GM23248 (cell line): ENCODE data around the gene ANGPTL5. TPM values are rescaled to one million over a fixed set of nuclear protein-coding genes. Genes with fewer than 3 reads are reported as not detected.

Source experiments
- DNase-seq: peaks from one replicate; pipeline ENCODE4 v3.0.0-alpha.2; 2015
- H2AFZ ChIP-seq: fragments of 200-600 bp; sonication (generic); 2 replicates; pipeline ENCODE4 v1.6.1; 2016; ENCODE audit warnings: antibody characterized with exemption
- H3F3A ChIP-seq: fragments of 200-600 bp; sonication (generic); 2 replicates; pipeline ENCODE4 v1.6.1; 2016; ENCODE audit warnings: mild to moderate bottlenecking, antibody characterized with exemption, mixed run types; ENCODE audit not compliant: insufficient read depth
- H3K27ac ChIP-seq: fragments of 200-600 bp; sonication (generic); 2 replicates; pipeline ENCODE4 v1.5.1; 2016; ENCODE audit warnings: mild to moderate bottlenecking
- H3K27me3 ChIP-seq: fragments of 200-600 bp; sonication (generic); replicated peaks from 2 replicates; pipeline ENCODE4 v1.6.1; 2016; ENCODE audit warnings: mild to moderate bottlenecking; ENCODE audit not compliant: insufficient read depth
- H3K36me3 ChIP-seq: fragments of 200-600 bp; sonication (generic); 2 replicates; pipeline ENCODE4 v1.6.1; 2016; ENCODE audit warnings: low read depth, mild to moderate bottlenecking
- H3K4me1 ChIP-seq: fragments of 200-600 bp; sonication (generic); 2 replicates; pipeline ENCODE4 v1.6.1; 2016; ENCODE audit warnings: mild to moderate bottlenecking; ENCODE audit not compliant: insufficient read depth
- H3K4me2 ChIP-seq: fragments of 200-600 bp; sonication (generic); one replicate; pipeline ENCODE4 v1.6.1; 2016; ENCODE audit warnings: mild to moderate bottlenecking; ENCODE audit not compliant: unreplicated experiment
- H3K4me3 ChIP-seq: fragments of 200-600 bp; sonication (generic); 2 replicates; pipeline ENCODE4 v1.5.1; 2016; ENCODE audit warnings: mild to moderate bottlenecking
- H3K79me2 ChIP-seq: fragments of 200-600 bp; sonication (generic); 2 replicates; pipeline ENCODE4 v1.6.1; 2016; ENCODE audit warnings: mild to moderate bottlenecking; ENCODE audit not compliant: insufficient read depth
- H3K9ac ChIP-seq: fragments of 200-600 bp; sonication (generic); 2 replicates; pipeline ENCODE4 v1.6.1; 2016; ENCODE audit warnings: mild to moderate bottlenecking
- H3K9me2 ChIP-seq: fragments of 200-600 bp; sonication (generic); 2 replicates; pipeline ENCODE4 v1.6.1; 2016; ENCODE audit warnings: mixed run types, mild to moderate bottlenecking, moderate library complexity; ENCODE audit not compliant: insufficient read depth
- H3K9me3 ChIP-seq: fragments of 200-600 bp; sonication (generic); one replicate; pipeline ENCODE4 v1.6.1; 2017; ENCODE audit warnings: low read depth
- H4K20me1 ChIP-seq: fragments of 200-600 bp; sonication (generic); 2 replicates; pipeline ENCODE4 v1.6.0; 2016; ENCODE audit not compliant: insufficient read depth
- EZH2 ChIP-seq: fragments of 200-600 bp; sonication (generic); IDR thresholded peaks from 2 replicates; pipeline ENCODE4 v1.6.1; 2018; ENCODE audit warnings: antibody characterized with exemption, mild to moderate bottlenecking; ENCODE audit not compliant: insufficient read depth, poor library complexity, severe bottlenecking
- EZH2phosphoT487 ChIP-seq: fragments of 200-600 bp; sonication (generic); IDR thresholded peaks from 2 replicates; pipeline ENCODE4 v1.6.1; 2018; ENCODE audit warnings: antibody characterized with exemption, moderate library complexity, mild to moderate bottlenecking, low read depth; ENCODE audit not compliant: insufficient read depth
- WGBS, 2 experiments: methylation state at CpG; one replicate each; pipeline ENCODE4 v1.1.6; 2015 to 2017; ENCODE audit warnings: low lambda C conversion rate in 2 of 2, low coverage in 1 of 2; ENCODE audit errors: missing lambda C conversion rate in 2 of 2; 5-methylcytosine and 5-hydroxymethylcytosine counted together
- in situ Hi-C: fragments of 300-500 bp; cut with MboI; formaldehyde crosslinking; loops from 2 replicates; pipeline ENCODE4 v1.15.0; 2020
- polyA plus RNA-seq: library from polyadenylated mRNA; unstranded; fragments of >200 nt; fragmentation: Nextera tagmentation; extraction: Ambion mirVana; gene quantifications from 2 replicates; pipeline ENCODE4 v1.2.1, GENCODE V29; 2016
- total RNA-seq: library from RNA; depleted of rRNA; stranded (reverse); fragments of >200 nt; shearing (Covaris generic); gene quantifications from 2 replicates; pipeline ENCODE4 v1.2.3, GENCODE V29; 2014

The ANGPTL5 gene
- total and polyA plus RNA-seq, 2 experiments from 2014 or later = 0.15 TPM; not detected in 1

DNA sequence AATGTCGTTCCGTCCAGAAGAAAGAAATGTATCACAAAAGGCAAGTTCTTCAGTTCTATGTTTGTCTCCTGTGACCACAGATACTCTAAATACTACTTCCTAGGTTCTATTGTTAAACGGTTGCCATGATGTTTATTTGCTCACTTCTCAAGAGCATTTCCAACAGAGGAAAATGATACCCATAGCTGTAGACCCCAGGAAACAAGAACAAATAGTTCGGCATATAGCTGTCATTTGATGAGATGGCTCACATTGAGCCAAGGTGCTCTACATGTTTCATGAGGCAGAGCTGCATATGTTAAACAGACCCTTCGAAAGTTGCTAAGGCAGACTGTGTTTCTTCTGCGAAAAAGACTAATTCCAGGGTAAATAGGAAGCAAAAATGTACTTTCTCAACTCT lies 15.4 kb upstream of the ANGPTL5 start:
- H3K36me3 ChIP-seq = no peaks in the 10 kb centered on the region
- H3K4me3 ChIP-seq = no peak overlapping the region
- H3K9ac ChIP-seq = no peak overlapping the region
- no peaks in the 10 kb centered on the region for H3K9me2 ChIP-seq
- H2AFZ ChIP-seq = no peak overlapping the region
- no peaks in the 10 kb centered on the region for H3K79me2 ChIP-seq
- no peak overlapping the region for H3K4me2 ChIP-seq
- no peaks in the 10 kb centered on the region for H3K27me3 ChIP-seq
- H4K20me1 ChIP-seq = no peaks in the 10 kb centered on the region
- in situ Hi-C loops = no loop called here
- no peak for TF ChIP-seq EZH2phosphoT487
- TF ChIP-seq EZH2 = no peak
- no peaks in the 10 kb centered on the region for H3F3A ChIP-seq
- H3K4me1 ChIP-seq = no peaks in the 10 kb centered on the region
- no peak overlapping the region for H3K27ac ChIP-seq
- 90 to 91% methylated on average over 6 of the region's 6 CpGs for WGBS, 2 experiments
- no peak for DNase-seq
- no peaks in the 10 kb centered on the region for H3K9me3 ChIP-seq

DNA sequence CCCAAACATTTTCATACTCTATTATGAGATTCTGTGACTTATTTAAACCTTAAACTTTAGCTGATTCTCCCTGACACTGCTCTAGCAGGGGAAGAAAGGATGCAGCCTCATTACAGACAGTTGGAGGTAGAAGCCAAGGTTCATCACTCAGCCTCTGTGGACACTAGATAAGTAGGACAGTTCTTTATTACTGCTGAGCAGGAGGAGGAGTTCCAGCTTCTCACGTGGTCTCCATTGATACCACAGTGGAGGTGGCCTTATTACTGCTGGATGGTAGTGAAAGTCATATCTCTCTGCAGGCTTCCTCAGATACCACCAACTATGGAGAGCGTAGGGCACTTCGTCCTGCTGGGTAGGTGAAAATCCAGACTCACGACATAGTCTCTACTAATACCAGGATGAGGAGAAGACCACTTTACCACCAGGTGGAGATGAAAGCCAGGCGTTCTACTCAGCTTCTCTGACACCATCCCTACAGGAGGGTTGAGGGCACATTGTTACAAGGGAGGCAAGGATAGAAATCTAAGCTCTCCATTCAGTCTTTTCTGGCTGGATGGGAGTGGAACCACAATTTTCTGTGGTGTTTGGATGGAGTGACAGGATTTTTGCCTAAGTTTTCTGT lies 13.1 kb upstream of the ANGPTL5 start:
- TF ChIP-seq EZH2phosphoT487 (no peak), EZH2 (no peak)
- no peaks in the 10 kb centered on the region for H4K20me1 ChIP-seq
- H3K9me2 ChIP-seq = no peaks in the 10 kb centered on the region
- WGBS, 2 experiments = 76 to 79% methylated on average over 5 of the region's 5 CpGs
- H3K27ac ChIP-seq = no peak overlapping the region
- in situ Hi-C loops = no loop called here
- H3K36me3 ChIP-seq = no peaks in the 10 kb centered on the region
- H3K4me1 ChIP-seq = no peaks in the 10 kb centered on the region
- H3K9me3 ChIP-seq = no peaks in the 10 kb centered on the region
- no peak overlapping the region for H2AFZ ChIP-seq
- H3K27me3 ChIP-seq = no peaks in the 10 kb centered on the region
- H3K4me2 ChIP-seq = no peak overlapping the region
- H3K9ac ChIP-seq = no peak overlapping the region
- no peaks in the 10 kb centered on the region for H3F3A ChIP-seq
- H3K4me3 ChIP-seq = no peak overlapping the region
- no peak for DNase-seq
- H3K79me2 ChIP-seq = no peaks in the 10 kb centered on the region

GRCh38 chr11:101923554-101923953 lies 7.2 kb upstream of the ANGPTL5 start:
- H3K27me3 ChIP-seq = no peaks in the 10 kb centered on the region
- in situ Hi-C loops = no loop called here
- H4K20me1 ChIP-seq = no peaks in the 10 kb centered on the region

GRCh38 chr11:101920992-101921391 lies 4.7 kb upstream of the ANGPTL5 start:
- H3F3A ChIP-seq = 0 out of 2 replicates have a peak, but pooled peaks cover 5% of the 10 kb centered on the region
- H3K9ac ChIP-seq = no peak overlapping the region
- H3K27ac ChIP-seq = no peak overlapping the region
- H3K4me1 ChIP-seq = peaks cover 9% of the 10 kb centered on the region
- no peak overlapping the region for H2AFZ ChIP-seq
- H3K9me3 ChIP-seq = no peaks in the 10 kb centered on the region
- no peaks in the 10 kb centered on the region for H3K36me3 ChIP-seq
- in situ Hi-C loops = no loop called here
- H3K79me2 ChIP-seq = no peaks in the 10 kb centered on the region
- no peak overlapping the region for H3K4me3 ChIP-seq
- TF ChIP-seq EZH2 = no peak
- no peak for TF ChIP-seq EZH2phosphoT487
- no peaks in the 10 kb centered on the region for H3K9me2 ChIP-seq
- no peak overlapping the region for H3K4me2 ChIP-seq
- no peaks in the 10 kb centered on the region for H3K27me3 ChIP-seq
- H4K20me1 ChIP-seq = no peaks in the 10 kb centered on the region
- no peak for DNase-seq
- 91 to 94% methylated on average over 1 of the region's 1 CpG for WGBS, 2 experiments

More at GRCh38 chr11:101923554-101923953, 7.2 kb upstream of the ANGPTL5 start:
- Histone ChIP-seq H3K79me2 (no peaks in the 10 kb centered on the region), H3K9me2 (no peaks in the 10 kb centered on the region), H3F3A (no peaks in the 10 kb centered on the region), H3K9ac (no peak overlapping the region), H3K4me1 (no peaks in the 10 kb centered on the region), H3K4me3 (no peak overlapping the region), H2AFZ (no peak overlapping the region), H3K27ac (no peak overlapping the region), H3K4me2 (no peak overlapping the region), H3K36me3 (no peaks in the 10 kb centered on the region), H3K9me3 (no peaks in the 10 kb centered on the region)
- TF ChIP-seq EZH2 (no peak), EZH2phosphoT487 (no peak)
- WGBS, 2 experiments = 98 to 100% methylated on average over 2 of the region's 2 CpGs
- no peak for DNase-seq

DNA sequence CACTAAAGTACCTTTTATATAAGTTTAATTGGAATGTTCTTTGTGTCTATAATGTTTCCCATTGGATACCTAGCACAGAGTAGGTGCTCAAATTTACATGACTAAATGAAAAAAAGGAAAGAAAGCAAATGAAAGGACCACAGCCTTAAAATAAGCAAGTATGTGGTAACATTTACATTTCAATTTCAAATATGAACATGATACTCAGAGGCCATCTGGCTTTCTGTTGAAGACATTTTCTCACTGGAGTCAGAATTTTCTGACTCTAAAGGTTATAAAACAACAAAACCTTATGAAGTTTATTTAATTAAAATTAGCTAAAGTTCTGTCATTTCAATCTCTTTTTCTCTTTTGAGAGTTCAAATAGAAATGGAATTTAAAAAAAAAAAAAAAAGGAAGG lies 904 bp upstream of the ANGPTL5 start:
- TF ChIP-seq EZH2 (no peak), EZH2phosphoT487 (no peak)
- no peak overlapping the region for H3K27ac ChIP-seq
- H3K4me1 ChIP-seq = peaks cover 21% of the 10 kb centered on the region
- H3F3A ChIP-seq = peaks cover 23% of the 10 kb centered on the region
- no peaks in the 10 kb centered on the region for H3K36me3 ChIP-seq
- no peak overlapping the region for H3K4me2 ChIP-seq
- no peak overlapping the region for H3K4me3 ChIP-seq
- H4K20me1 ChIP-seq = no peaks in the 10 kb centered on the region
- no peak overlapping the region for H3K9ac ChIP-seq
- no peaks in the 10 kb centered on the region for H3K9me3 ChIP-seq
- DNase-seq = no peak
- no peaks in the 10 kb centered on the region for H3K9me2 ChIP-seq
- H2AFZ ChIP-seq = no peak overlapping the region
- H3K79me2 ChIP-seq = no peaks in the 10 kb centered on the region
- no peaks in the 10 kb centered on the region for H3K27me3 ChIP-seq
- in situ Hi-C loops = no loop called here
